HG02852 (cell line): Measurements from ENCODE around the gene GNG2.

Source experiments
- ATAC-seq: cut with Tn5 transposase; IDR thresholded peaks from one replicate; pipeline ENCODE4 v1.9.1; 2021; ENCODE audit warnings: mild to moderate bottlenecking, moderate library complexity; ENCODE audit not compliant: unreplicated experiment

GNG2 gene

GRCh38 chr14:51884086-51884927 is 23.9 kb downstream of the GNG2 start:
- peak; percentile 62 for ATAC-seq

- no peak for ATAC-seq
Measured at GRCh38 chr14:51889851-51890250, 29.4 kb downstream of the GNG2 start.

- no peak for ATAC-seq
Measured at GRCh38 chr14:51894250-51894649, 33.8 kb downstream of the GNG2 start.

- no peak for ATAC-seq
Measured at GRCh38 chr14:51895375-51895774, 35.0 kb downstream of the GNG2 start.

- no peak for ATAC-seq
Measured at GRCh38 chr14:51897791-51898355, 37.5 kb downstream of the GNG2 start.

GRCh38 chr14:51901475-51902024 is 41.1 kb downstream of the GNG2 start:
- ATAC-seq: no peak

- peak; percentile 88 for ATAC-seq
Measured at GRCh38 chr14:51905656-51906121, 45.3 kb downstream of the GNG2 start.

- no peak for ATAC-seq
Measured at GRCh38 chr14:51908086-51908485, 47.7 kb downstream of the GNG2 start.

GRCh38 chr14:51912112-51912786 is 51.8 kb downstream of the GNG2 start:
- no peak for ATAC-seq

GRCh38 chr14:51914310-51914709 is 53.9 kb downstream of the GNG2 start:
- ATAC-seq: no peak

GRCh38 chr14:51917193-51917592 is 56.8 kb downstream of the GNG2 start:
- no peak for ATAC-seq

- ATAC-seq: no peak
Measured at GRCh38 chr14:51921026-51921425, 60.6 kb downstream of the GNG2 start.

- no peak for ATAC-seq
Measured at GRCh38 chr14:51922624-51923023, 62.2 kb downstream of the GNG2 start.

- ATAC-seq: no peak
Measured at GRCh38 chr14:51924600-51924999, 64.2 kb downstream of the GNG2 start.

- no peak for ATAC-seq
Measured at GRCh38 chr14:51925980-51926379, 65.6 kb downstream of the GNG2 start.

- no peak for ATAC-seq
Measured at GRCh38 chr14:51926449-51926848, 66.0 kb downstream of the GNG2 start.

- ATAC-seq: no peak
Measured at GRCh38 chr14:51928568-51928967, 68.2 kb downstream of the GNG2 start.

- ATAC-seq: no peak
Measured at GRCh38 chr14:51929166-51929565, 68.8 kb downstream of the GNG2 start.

- no peak for ATAC-seq
Measured at GRCh38 chr14:51929910-51930682, 69.7 kb downstream of the GNG2 start.

- ATAC-seq: no peak
Measured at GRCh38 chr14:51931308-51931707, 70.9 kb downstream of the GNG2 start.

GRCh38 chr14:51933191-51933590 is 72.8 kb downstream of the GNG2 start:
- no peak for ATAC-seq
